Measurements from ENCODE around the gene SYDE1.

SYDE1 gene

DNA sequence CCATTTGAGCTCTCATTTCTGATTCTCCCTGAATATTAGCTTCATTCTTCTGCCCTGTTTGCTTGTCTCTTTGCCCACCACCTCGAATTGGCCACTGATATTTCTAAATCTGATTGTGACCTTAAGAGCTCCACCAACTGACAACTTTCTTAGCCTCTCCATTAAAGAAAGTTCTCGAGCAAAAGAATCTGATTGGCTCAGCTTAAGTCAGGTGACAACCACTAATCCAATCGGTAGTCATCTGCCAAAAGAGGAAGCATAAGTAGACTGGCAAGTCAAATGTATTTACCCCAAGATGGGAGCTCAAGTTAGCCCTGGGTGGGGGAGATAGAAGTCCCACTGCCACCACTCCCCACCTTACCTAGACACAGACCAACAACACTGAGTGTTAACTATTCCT is 52.0 kb downstream of the SYDE1 start:
- Histone ChIP-seq H3K4me3 (ENCODE audit: insufficient read length, low read depth) (no peak overlapping the region), H3K27me3 (ENCODE audit: insufficient read depth, insufficient read length) (no peaks in the 10 kb centered on the region), H3K9ac (ENCODE audit: insufficient read length, low read depth) (no peak overlapping the region), H3K4me1 (ENCODE audit: insufficient read depth, insufficient read length) (no peaks in the 10 kb centered on the region), H3K36me3 (ENCODE audit: insufficient read depth, insufficient read length, low read length) (peaks cover 49% of the 10 kb centered on the region), H3K9me3 (ENCODE audit: insufficient read depth, low read length) (peaks cover 63% of the 10 kb centered on the region)
- TF ChIP-seq YY1 (IDR thresholded peaks at IDR 0.05; ENCODE audit: insufficient read depth, insufficient read length), result no peak
- no peak for DNase-seq (ENCODE audit: low read depth, low spot score)

DNA sequence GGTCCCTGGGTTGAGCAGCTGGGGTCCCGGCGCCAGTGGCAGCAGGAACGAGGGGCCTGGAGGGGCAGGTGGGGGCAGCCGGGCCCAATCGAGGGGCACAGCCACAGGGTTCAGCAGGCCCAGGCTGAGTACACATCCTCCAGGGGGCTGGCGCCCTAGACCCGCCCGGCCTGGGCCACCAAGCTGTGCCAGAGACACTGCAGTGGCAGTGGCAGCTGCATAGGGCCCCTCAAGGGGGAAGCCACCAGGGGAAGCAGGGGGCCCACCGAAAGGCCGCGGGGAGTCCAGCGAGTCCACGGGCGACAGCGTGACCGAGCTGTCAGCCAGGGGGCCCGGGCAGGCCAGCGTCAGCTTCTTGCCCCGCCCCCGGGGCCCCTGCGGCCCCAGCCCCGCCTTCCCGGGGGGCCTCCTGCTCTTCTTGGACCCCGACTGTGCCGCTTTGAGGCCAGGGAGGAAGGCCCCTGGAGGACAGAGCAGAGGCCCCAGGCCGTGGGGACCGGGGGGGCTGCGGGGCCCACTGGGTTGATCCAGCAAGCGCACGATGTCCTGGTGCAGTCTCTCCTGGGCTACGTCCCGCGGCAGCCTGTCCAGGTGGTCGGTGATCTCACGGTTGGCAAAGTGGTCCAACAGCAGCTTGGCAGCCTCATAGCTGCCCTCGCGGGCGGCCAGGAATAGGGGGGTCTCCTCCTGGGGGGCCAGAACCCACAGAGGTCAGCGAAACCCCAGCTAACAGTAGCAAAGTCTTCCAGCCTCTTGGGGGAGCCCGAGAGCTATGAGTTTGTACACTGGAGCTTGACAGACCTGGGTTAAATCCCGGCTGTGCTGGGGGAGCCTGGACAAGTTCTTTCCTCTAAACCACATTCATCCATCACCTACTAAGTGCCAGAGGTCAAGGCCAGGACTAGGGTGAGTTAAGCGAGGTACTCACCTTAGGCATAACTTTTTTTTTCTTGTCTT is 54.1 kb downstream of the SYDE1 start:
- no peaks in the 10 kb centered on the region for H3K27me3 ChIP-seq (ENCODE audit: insufficient read depth, insufficient read length)
- no peak for DNase-seq (ENCODE audit: low read depth, low spot score)
- H3K4me1 ChIP-seq (ENCODE audit: insufficient read depth, insufficient read length), result no peaks in the 10 kb centered on the region
- peaks cover 68% of the 10 kb centered on the region for H3K9me3 ChIP-seq (ENCODE audit: insufficient read depth, low read length)
- TF ChIP-seq SUZ12 (IDR thresholded peaks at IDR 0.05; ENCODE audit: extremely low read depth, insufficient read depth, insufficient read length) (no peak), YY1 (IDR thresholded peaks at IDR 0.05; ENCODE audit: insufficient read depth, insufficient read length) (no peak), ZNF274 (IDR thresholded peaks at IDR 0.05; ENCODE audit: low read depth, low read length) (no peak)
- H3K4me3 ChIP-seq (ENCODE audit: insufficient read length, low read depth), result no peak overlapping the region
- no peak overlapping the region for H3K9ac ChIP-seq (ENCODE audit: insufficient read length, low read depth)
- peaks cover 69% of the 10 kb centered on the region for H3K36me3 ChIP-seq (ENCODE audit: insufficient read depth, insufficient read length, low read length)

All from NT2/D1 (cell line).